GM21717 (cell line): Measurements from ENCODE around the gene GLS2.
A peak's percentile ranks its signal among the peaks of the same experiment; 100 is the strongest.
"Not testable (repeated sequence)": the region's sequence is repeated elsewhere in the genome, so short reads cannot be mapped to it uniquely, and the experiment has no call there.

Experiments used
- ATAC-seq: cut with Tn5 transposase; IDR thresholded peaks from one replicate; pipeline ENCODE4 v1.9.1; 2021; ENCODE audit warnings: mild to moderate bottlenecking, moderate library complexity; ENCODE audit not compliant: unreplicated experiment

The GLS2 gene

DNA sequence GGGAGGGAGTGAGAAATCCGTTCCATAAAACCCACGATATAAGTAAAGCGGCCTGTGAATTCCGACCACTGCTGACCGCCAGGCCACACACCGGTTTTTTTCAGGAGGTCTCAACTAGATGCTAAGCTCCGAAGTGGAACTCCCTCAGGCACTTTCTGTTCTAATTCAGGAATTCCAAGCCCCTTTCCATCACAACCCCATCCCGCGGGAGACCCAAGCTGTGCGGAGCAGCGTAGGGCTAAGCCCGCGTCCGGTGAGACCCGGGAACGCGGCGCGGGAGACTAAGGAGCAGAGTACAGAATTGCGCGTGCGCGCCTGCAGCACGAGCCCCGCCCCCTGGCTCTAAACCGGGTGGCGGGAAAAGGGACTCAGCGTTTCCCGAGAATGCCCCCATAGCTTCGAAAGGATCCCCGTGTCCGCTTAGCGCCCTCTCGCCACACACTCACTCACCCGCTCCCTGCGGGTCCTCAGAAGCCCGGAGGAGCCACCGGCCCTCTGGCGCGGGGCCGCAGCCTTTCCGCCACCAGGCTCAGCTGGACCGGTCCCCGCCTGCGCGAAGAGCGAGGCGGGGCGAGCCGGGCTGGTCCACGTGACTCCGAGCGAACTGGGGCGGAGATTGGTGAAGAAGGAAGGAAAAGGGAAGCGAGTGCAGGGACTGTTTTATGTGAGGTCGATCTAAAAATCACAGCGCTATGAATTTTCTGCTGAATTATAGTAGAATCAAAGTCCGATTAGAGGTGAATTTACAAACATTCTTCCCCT lies 38.9 kb downstream of the GLS2 start, which contains the start of gene TIMELESS:
Gene TIMELESS, minus strand, starts transcription at position 567 of the 762 bp plus-strand sequence. CDS start 15,256 bp downstream, outside the sequence.
- peak; percentile 89 for ATAC-seq

- not testable (repeated sequence) for ATAC-seq
Observed at GRCh38 chr12:56443208-56443607, 44.8 kb downstream of the GLS2 start.

- no peak for ATAC-seq
Observed at GRCh38 chr12:56437430-56438176, 50.4 kb downstream of the GLS2 start.

DNA sequence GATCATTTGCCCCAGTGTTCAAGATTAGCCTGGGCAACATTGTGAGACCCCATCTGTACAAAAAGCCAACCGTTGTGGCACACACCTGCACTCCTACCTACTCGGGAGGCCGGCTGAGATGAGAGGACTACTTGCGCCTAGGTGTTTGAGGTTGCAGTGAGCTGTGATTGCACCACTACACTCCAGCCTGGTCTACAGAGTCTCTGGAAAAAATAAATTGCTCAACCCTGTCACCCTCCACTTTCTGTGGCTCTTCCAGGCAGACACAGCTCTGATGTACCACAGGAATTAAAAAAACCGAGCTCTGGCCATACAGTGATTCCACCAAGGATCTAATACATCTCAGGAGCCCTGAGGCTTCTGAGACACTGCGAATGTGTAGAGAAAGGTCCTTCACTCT lies 53.1 kb downstream of the GLS2 start:
- ATAC-seq: no peak

GRCh38 chr12:56431850-56432249 lies 56.1 kb downstream of the GLS2 start:
- no peak for ATAC-seq

- no peak for ATAC-seq
Observed at GRCh38 chr12:56431288-56431687, 56.7 kb downstream of the GLS2 start.

DNA sequence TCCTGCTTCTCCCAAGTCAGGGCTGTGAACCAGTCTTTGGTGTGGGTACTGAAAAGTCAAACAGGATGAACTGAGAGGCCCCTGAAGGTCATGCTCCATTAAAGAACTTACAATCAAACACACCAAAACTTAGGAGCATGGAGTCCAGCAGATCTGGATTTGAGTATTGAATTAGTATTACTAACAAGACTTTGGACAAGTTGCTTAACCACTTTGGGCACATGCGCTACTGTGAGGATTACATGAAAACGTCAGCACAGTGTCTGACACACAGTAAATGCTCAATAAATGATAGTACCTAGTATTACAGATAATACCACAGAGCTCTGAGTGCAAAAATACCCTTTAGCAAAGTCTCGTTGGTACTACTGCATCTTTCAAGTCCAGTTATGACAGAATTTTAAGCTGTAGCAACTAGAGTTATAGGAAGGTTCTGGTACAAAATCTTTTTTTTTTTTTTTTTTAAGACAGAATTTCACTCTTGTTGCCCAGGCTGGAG lies 62.0 kb downstream of the GLS2 start:
- ATAC-seq: no peak

DNA sequence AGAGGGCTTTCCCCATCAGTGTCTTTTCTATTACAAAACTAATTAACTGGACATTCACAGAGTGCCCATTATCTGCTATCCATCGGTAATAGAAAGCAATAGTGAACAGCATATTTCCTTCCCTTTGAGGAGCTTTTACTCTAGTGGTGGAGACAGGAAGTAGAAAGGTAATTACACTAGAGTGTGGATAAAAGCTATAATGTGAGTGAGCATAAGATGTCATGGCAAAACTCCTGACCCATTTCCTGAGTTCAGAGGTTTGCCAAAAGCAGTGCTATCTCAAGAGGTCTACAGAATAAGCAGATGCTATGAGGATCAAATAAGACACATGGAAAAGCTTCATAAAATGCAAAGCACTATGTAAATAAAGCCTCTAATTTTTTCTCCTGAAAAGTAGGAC lies 62.8 kb downstream of the GLS2 start:
- ATAC-seq: no peak
